T-cell (primary cell): ENCODE results near the gene GIPC1. TPM values are rescaled to one million over a fixed set of nuclear protein-coding genes. Genes with fewer than 3 reads are reported as not detected.

Experiments used
- ATAC-seq, 4 experiments: fragments of 200-7000 bp in 3 of 4; fragments of 150-1000 bp in 1 of 4; cut with Tn5 transposase; replicated peaks in 1 of 4; 1 replicate in 3 of 4; 2 replicates in 1 of 4; pipeline ENCODE4 v1.10.0; 2021; ENCODE audit warnings: moderate library complexity in 3 of 4, mild to moderate bottlenecking in 2 of 4, moderate number of reproducible peaks in 1 of 4
- CTCF ChIA-PET, 2 donors: fragments of 300-600 bp; sonication (Branson Sonifier 250); formaldehyde crosslinking; loops; one replicate each; lab custom pipeline; 2022; ENCODE audit warnings: antibody characterized with exemption in 2 of 2; lab: Charles Lee
- POLR2A ChIA-PET, 2 donors: fragments of 300-600 bp; sonication (Branson Sonifier 250); formaldehyde crosslinking; loops; one replicate each; lab custom pipeline; 2022; ENCODE audit warnings: antibody characterized with exemption in 2 of 2; lab: Charles Lee
- DNase-seq, 35 experiments: peaks; one replicate each; pipeline versions ENCODE4 v3.0.0 to v3.0.0-alpha.2; 2013 to 2023
- H3K27ac ChIP-seq: one replicate; pipeline ENCODE4 v1.5.1; 2013; ENCODE audit warnings: low read length
- H3K27me3 ChIP-seq, 2 experiments: replicated peaks in 1 of 2; 1 replicate in 1 of 2; 2 replicates in 1 of 2; pipeline versions ENCODE4 v1.6.1 to v1.7.0; 2013; ENCODE audit warnings: low read length in 1 of 2, mixed read lengths in 1 of 2; ENCODE audit not compliant: control insufficient read depth in 2 of 2, insufficient read depth in 2 of 2; ENCODE audit errors: extremely low read depth in 1 of 2
- H3K36me3 ChIP-seq, 2 donors: 1 replicate in 1 of 2; 2 replicates in 1 of 2; pipeline versions ENCODE4 v1.6.1 to v1.7.0; 2013; ENCODE audit warnings: low read length in 1 of 2; ENCODE audit not compliant: control insufficient read depth in 2 of 2, insufficient read depth in 1 of 2; ENCODE audit errors: extremely low read depth in 1 of 2
- H3K4me1 ChIP-seq, 2 experiments: 1 replicate in 1 of 2; 2 replicates in 1 of 2; pipeline versions ENCODE4 v1.6.1 to v1.7.0; 2013; ENCODE audit warnings: low read length in 2 of 2, mixed read lengths in 1 of 2; ENCODE audit not compliant: insufficient read depth in 2 of 2, control insufficient read depth in 1 of 2; ENCODE audit errors: extremely low read depth in 1 of 2
- H3K4me3 ChIP-seq, 2 donors: 1 replicate in 1 of 2; 2 replicates in 1 of 2; pipeline versions ENCODE4 v1.5.1 to v1.7.0; 2013; ENCODE audit warnings: mild to moderate bottlenecking in 2 of 2, low read length in 1 of 2, moderate library complexity in 1 of 2; ENCODE audit not compliant: control insufficient read depth in 1 of 2; ENCODE audit errors: extremely low read depth in 1 of 2
- H3K9me3 ChIP-seq: 2 replicates; pipeline ENCODE4 v1.7.0; 2013
- H3K27ac Mint-ChIP-seq, 2 donors: one replicate each; pipeline ENCODE4 v1.8.0; 2020 to 2021; ENCODE audit warnings: mild to moderate bottlenecking in 2 of 2, mixed read lengths in 2 of 2
- H3K27me3 Mint-ChIP-seq, 2 donors: one replicate each; pipeline ENCODE4 v1.8.0; 2021 to 2022; ENCODE audit warnings: mixed read lengths in 2 of 2
- H3K36me3 Mint-ChIP-seq: one replicate; pipeline ENCODE4 v1.8.0; 2021; ENCODE audit warnings: mixed read lengths
- H3K4me1 Mint-ChIP-seq, 3 donors: one replicate each; pipeline ENCODE4 v1.8.0; 2020 to 2022; ENCODE audit warnings: mixed read lengths in 3 of 3, mild to moderate bottlenecking in 1 of 3
- H3K4me3 Mint-ChIP-seq, 3 donors: one replicate each; pipeline ENCODE4 v1.8.0; 2020 to 2022; ENCODE audit warnings: mild to moderate bottlenecking in 3 of 3, mixed read lengths in 3 of 3, moderate library complexity in 3 of 3
- H3K9me3 Mint-ChIP-seq, 3 donors: one replicate each; pipeline ENCODE4 v1.8.0; 2020 to 2022; ENCODE audit warnings: mixed read lengths in 3 of 3
- WGBS: methylation state at CpG from one replicate; pipeline ENCODE4 v1.1.5; 2013; ENCODE audit warnings: missing lambda C conversion rate; ENCODE audit not compliant: insufficient coverage; 5-methylcytosine and 5-hydroxymethylcytosine counted together
- total RNA-seq, 35 experiments: library from RNA in 6 of 35; stranded (reverse) in 6 of 35; fragments of 120-200 nt in 1 of 35; gene quantifications; one replicate each; pipeline versions ENCODE4 v1.2.1 to v1.2.4 and lab custom pipeline; 2013 to 2026

The GIPC1 gene
- total RNA-seq, 5 donors from 2014 or later (not counting 1 experiment from before 2014, with no cell fraction given), result 27.5 to 44.4 (median 35.4) TPM

GRCh38 chr19:14494910-14495671, 836 bp downstream of the GIPC1 start:
- DNase-seq, result peak in 1 of 35 experiments; percentile 39

DNA sequence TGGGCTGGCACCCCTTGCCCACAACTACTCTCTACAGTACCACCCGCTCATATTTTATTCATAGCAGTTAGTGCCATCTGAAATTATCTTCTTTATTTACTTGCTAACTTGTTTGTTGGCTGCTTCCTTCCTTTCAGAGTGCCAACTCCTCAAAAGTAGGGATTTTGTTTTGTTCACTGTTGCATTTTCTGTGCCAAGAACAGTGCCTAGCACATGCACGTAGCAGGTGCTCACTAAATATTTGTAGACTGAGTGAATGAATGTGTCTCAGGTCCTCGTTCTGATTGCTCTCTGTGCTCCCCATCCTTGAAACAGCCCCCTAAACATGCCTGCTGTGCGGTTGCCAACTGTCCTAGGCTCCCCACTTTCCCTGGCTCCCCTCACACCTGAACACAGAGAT, 1.5 kb downstream of the GIPC1 start:
- Histone ChIP-seq H3K4me3 (no peak overlapping the region), H3K27ac (peak overlapping the region; percentile 44), H3K27me3 (peaks cover 0 to 4% of the 10 kb centered on the region in 2 experiments), H3K9me3 (no peaks in the 10 kb centered on the region), H3K4me1 (peaks cover 0 to 20% of the 10 kb centered on the region in 2 experiments), H3K36me3 (peaks cover 0 to 4% of the 10 kb centered on the region in 2 donors)
- WGBS, result 100% methylated on average over 1 of the region's 4 CpGs
- no peak for DNase-seq
- no peaks in the 10 kb centered on the region for H3K9me3 Mint-ChIP-seq
- H3K4me3 Mint-ChIP-seq, result peak overlapping the region; percentile 81 to 88 (median 81)
- peaks cover 21 to 30% (median 23%) of the 10 kb centered on the region in 3 donors for H3K4me1 Mint-ChIP-seq
- peak overlapping the region; percentile 89 to 90 for H3K27ac Mint-ChIP-seq
- H3K27me3 Mint-ChIP-seq, result no peaks in the 10 kb centered on the region
- ChIA-PET CTCF (interaction anchor here in 1 of 2 donors (1.6 kb wide), 1 partner anchor 15 kb away, joined by 4 read pairs; no protein-coding TSS in a partner anchor), POLR2A (interaction anchor here in 1 of 2 donors (2.2 kb wide), 1 partner anchor 12 kb away, joined by 11 read pairs; no protein-coding TSS in a partner anchor)
- H3K36me3 Mint-ChIP-seq, result peaks cover 15% of the 10 kb centered on the region
- no peak for ATAC-seq

More at GRCh38 chr19:14494910-14495671, 836 bp downstream of the GIPC1 start:
- peaks cover 0 to 4% of the 10 kb centered on the region in 2 experiments for H3K27me3 ChIP-seq
- ATAC-seq, result peak in 2 of 4 experiments; percentile 13 to 15
- H3K27me3 Mint-ChIP-seq, result no peaks in the 10 kb centered on the region
- 38% methylated on average over 10 of the region's 14 CpGs for WGBS
- H3K9me3 Mint-ChIP-seq, result no peaks in the 10 kb centered on the region
- H3K4me1 ChIP-seq, result peaks cover 0 to 20% of the 10 kb centered on the region in 2 experiments
- H3K27ac Mint-ChIP-seq, result peak overlapping the region; percentile 89 to 90
- H3K36me3 ChIP-seq, result peaks cover 0 to 4% of the 10 kb centered on the region in 2 donors
- no peaks in the 10 kb centered on the region for H3K9me3 ChIP-seq
- POLR2A ChIA-PET, result interaction anchor here (0.6 to 2.2 kb wide), 5 partner anchors 12 to 37 kb away, joined by 3 to 11 read pairs (median 3); partner anchors contain the start of gene DNAJB1 (in 1 of the 2)
- peaks cover 21 to 30% (median 23%) of the 10 kb centered on the region in 3 donors for H3K4me1 Mint-ChIP-seq
- peak overlapping the region; percentile 42 to 66 for H3K4me3 ChIP-seq
- H3K4me3 Mint-ChIP-seq, result peak overlapping the region; percentile 81 to 88 (median 81)
- CTCF ChIA-PET, result interaction anchor here (0.5 to 1.6 kb wide), 3 partner anchors 10 to 250 kb away, joined by 4 to 8 read pairs (median 4); no protein-coding TSS in a partner anchor
- H3K27ac ChIP-seq, result peak overlapping the region; percentile 60
- peaks cover 10% of the 10 kb centered on the region for H3K36me3 Mint-ChIP-seq

DNA sequence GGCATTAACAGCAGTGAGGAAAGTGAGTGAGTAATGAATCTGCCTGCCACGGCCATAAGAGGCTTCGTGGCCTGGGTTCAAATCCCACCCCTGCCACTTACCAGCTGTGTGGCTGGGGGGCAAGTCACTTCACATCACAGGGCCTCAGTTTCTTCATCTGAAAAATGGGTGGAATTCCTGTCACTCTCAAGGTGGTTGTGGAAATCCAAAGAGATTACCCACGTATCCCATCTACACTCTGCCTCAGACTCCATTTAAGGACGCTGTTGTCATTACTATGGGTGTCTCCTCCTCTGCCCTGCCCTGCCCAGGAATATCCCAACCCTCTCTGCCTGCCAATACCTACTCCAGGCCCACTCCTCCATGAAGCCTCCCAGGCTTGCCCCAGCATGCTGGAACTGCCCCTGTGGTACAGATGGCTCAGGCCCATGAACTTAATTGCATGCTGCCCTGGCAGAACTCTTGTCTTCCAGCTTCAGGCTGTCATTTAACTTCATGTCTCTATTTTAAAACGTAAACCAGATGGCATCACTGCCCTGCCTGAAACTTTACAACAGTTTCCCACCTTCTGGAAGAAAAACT, 3.1 kb downstream of the GIPC1 start:
- Histone ChIP-seq H3K27me3 (peaks cover 0 to 4% of the 10 kb centered on the region in 2 experiments), H3K4me3 (no peak overlapping the region), H3K9me3 (no peaks in the 10 kb centered on the region), H3K4me1 (peaks cover 0 to 20% of the 10 kb centered on the region in 2 experiments), H3K36me3 (peaks cover 8 to 10% of the 10 kb centered on the region in 2 donors), H3K27ac (no peak overlapping the region)
- ChIA-PET CTCF (interaction anchor here (0.5 to 0.8 kb wide), 2 partner anchors 14 to 49 kb away, joined by 3 read pairs; no protein-coding TSS in a partner anchor), POLR2A (no interaction called here)
- Mint-ChIP-seq H3K4me3 (no peak overlapping the region), H3K9me3 (no peaks in the 10 kb centered on the region), H3K27ac (peak overlapping the region; percentile 74 to 80), H3K4me1 (peaks cover 21 to 30% (median 23%) of the 10 kb centered on the region in 3 donors), H3K27me3 (no peaks in the 10 kb centered on the region), H3K36me3 (peaks cover 21% of the 10 kb centered on the region)
- DNase-seq (no peak), ATAC-seq (no peak)
- WGBS, result 89% methylated on average over 2 of the region's 5 CpGs

GRCh38 chr19:14487370-14488125, 8.4 kb downstream of the GIPC1 start:
- POLR2A ChIA-PET, result no interaction called here

DNA sequence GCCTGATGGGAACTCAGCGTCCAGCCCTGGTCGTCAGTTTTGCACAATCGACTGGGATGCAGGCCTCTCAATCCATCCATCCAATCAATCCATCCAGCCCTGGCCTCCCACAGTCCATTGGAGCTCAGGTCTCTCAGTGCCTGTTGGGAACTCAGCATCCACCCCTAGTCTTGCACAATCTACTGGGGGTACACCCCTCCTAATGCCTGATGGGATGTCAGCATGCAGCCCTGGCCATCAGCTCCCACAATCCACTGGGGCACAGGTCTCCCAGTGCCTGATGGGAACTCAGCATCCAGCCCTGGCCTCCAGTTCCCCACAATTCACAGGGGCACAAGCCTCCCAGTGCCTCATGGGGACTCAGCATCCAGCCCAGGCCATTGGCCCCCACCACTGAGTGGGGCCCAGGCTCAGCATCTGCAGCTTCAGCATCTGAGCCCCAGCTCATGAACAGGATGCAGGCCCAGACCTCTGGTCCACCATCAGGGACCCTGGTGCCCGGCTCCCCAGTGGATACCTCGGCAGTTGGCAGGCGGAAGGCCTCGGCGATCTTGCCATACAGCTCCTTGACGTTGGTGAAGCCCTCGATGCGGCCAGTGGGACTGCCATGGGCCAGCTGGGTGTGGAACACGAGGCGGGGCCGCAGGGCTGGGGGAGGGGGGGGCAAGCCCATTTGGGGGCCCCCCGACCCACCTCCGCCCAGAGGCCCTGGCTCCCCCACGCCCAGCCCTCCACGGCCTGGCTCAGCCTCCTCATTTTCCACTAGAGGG, 13.6 kb downstream of the GIPC1 start:
- peaks cover 0 to 24% of the 10 kb centered on the region in 2 experiments for H3K4me1 ChIP-seq
- Mint-ChIP-seq H3K4me1 (peaks cover 10 to 13% (median 11%) of the 10 kb centered on the region in 3 donors), H3K9me3 (no peaks in the 10 kb centered on the region), H3K4me3 (no peak overlapping the region), H3K36me3 (peaks cover 13% of the 10 kb centered on the region), H3K27me3 (no peaks in the 10 kb centered on the region), H3K27ac (no peak overlapping the region)
- no peaks in the 10 kb centered on the region for H3K9me3 ChIP-seq
- ChIA-PET CTCF (interaction anchor here in 1 of 2 donors (0.6 kb wide), 1 partner anchor 120 kb away, joined by 3 read pairs; no protein-coding TSS in a partner anchor), POLR2A (no interaction called here)
- WGBS, result 94% methylated on average over 11 of the region's 18 CpGs
- no peak overlapping the region for H3K4me3 ChIP-seq
- peaks cover 3 to 26% of the 10 kb centered on the region in 2 donors for H3K36me3 ChIP-seq
- ATAC-seq, result no peak
- H3K27ac ChIP-seq, result no peak overlapping the region
- H3K27me3 ChIP-seq, result peaks cover 0 to 2% of the 10 kb centered on the region in 2 experiments
- no peak for DNase-seq

More at GRCh38 chr19:14487370-14488125, 8.4 kb downstream of the GIPC1 start:
- WGBS, result 97% methylated on average over 7 of the region's 16 CpGs
- Mint-ChIP-seq H3K4me3 (no peak overlapping the region), H3K27me3 (no peaks in the 10 kb centered on the region), H3K9me3 (no peaks in the 10 kb centered on the region), H3K4me1 (peaks cover 7 to 13% (median 11%) of the 10 kb centered on the region in 3 donors), H3K27ac (no peak overlapping the region), H3K36me3 (peaks cover 17% of the 10 kb centered on the region)
- no peaks in the 10 kb centered on the region for H3K9me3 ChIP-seq
- no peaks in the 10 kb centered on the region for H3K27me3 ChIP-seq
- CTCF ChIA-PET, result interaction anchor here (0.6 to 1.2 kb wide), 4 partner anchors 22 to 625 kb away, joined by 3 read pairs; no protein-coding TSS in a partner anchor
- peaks cover 11 to 15% of the 10 kb centered on the region in 2 donors for H3K36me3 ChIP-seq
- peaks cover 0 to 9% of the 10 kb centered on the region in 2 experiments for H3K4me1 ChIP-seq
- no peak for ATAC-seq
- H3K4me3 ChIP-seq, result no peak overlapping the region
- H3K27ac ChIP-seq, result no peak overlapping the region
- DNase-seq, result no peak
